ENCODE results near the gene TIMM13.

TIMM13 gene

DNA sequence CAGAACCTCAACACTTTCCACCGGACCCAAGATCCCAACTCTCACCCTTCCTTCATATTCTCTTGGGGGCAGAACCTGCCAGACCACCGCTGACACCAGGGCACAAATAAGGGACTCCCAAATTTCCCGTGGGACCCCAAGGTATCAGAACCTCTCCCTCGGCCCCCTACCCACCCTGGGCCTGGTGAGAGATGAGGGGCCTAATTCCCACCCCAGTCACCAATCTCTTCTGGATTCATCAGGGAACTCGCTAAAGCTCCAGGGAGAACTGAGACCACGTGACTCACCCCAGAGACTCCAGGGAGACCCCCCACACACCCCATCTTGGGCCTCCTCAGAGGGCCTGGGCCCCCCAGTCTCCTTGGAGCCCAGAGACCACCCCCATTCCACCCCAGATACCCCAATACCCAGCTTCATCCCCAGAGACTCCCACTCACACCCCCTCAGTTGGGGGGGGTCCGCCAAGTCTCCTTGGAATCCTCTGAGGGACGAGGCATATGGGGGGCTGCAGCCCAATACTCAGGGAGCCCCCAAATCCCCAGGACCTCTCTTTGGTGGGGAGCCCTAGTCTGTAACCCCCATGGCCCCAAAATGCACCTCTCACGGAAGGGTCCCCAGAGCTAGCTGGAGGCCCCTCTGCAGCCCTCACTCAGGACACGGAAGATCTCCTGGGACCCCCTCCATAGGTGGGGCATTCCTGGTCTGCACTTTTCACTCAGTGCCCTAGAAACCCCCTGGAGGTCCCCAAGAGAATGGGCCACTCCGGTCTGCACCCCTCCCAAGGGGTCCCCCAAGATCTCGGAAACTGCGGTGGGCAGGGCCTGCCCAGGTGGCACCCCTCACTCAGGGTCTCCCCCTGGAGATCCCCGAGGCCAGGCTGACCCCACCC is 27.8 kb upstream of the TIMM13 start:
- DNase-seq, result no peak

DNA sequence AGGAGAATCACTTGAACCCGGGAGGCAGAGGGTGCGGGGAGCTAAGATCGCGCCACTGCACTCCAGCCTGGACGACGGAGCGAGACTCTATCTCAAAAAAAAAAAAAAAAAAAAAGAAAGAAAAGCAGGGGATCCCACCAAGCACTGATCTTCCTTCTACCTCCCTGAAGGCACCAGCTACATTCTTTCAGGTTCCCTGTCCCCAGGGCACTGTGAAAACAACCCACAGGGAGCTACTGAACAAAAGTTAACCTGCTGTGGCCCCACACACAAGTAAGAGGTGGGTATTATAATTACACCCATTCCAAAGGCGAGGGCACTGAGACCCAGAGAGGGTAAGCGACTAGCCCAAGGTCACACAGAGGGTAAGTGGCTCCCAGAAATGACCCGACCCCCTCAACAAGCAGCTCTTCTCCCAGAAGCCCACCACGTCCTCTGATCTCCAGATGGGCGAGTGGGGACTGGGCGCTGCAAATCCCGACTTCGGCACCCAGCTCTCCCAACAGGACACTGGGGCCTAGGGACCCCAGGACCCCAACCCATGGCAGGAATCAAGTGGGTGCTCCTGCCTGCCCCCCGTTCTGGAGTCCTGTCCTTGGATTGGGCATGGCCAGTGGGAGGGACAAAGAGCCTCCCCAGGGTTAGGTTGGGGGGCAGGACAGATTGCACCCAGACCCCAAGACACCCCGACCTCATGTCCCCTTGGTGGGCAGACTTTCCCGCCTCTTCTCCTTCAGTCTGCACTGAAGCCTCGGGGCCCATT is 27.0 kb upstream of the TIMM13 start:
- no peak for DNase-seq

DNA sequence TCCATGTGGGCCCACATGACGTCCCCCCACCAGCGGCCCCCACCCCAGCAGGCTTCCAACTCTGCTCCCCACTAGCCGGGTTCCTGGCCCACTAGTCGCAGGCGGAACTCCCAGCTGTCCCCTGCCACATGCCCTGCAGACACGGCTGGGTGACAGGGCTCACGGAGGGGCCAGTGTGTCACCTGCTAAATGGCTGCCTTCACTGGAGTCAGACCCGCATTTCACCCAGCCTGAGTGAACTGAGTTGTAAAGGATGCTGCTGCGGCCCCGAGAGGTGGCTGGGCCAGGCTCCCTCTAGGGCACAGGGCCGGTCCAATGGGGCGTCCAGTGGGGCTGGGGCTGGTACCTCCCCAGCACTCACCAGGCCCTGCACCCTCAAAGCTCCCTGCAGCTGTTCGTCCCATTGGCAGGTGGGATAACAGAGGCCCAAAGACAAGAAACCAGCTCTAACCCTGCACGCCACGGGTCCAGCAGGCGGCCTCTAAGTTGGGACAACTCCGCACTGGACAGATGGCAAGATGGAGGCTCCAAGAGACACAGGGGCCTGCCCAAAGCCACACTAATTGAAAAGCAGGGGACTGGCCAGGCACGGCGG is 26.1 kb upstream of the TIMM13 start:
- no peak for DNase-seq

DNA sequence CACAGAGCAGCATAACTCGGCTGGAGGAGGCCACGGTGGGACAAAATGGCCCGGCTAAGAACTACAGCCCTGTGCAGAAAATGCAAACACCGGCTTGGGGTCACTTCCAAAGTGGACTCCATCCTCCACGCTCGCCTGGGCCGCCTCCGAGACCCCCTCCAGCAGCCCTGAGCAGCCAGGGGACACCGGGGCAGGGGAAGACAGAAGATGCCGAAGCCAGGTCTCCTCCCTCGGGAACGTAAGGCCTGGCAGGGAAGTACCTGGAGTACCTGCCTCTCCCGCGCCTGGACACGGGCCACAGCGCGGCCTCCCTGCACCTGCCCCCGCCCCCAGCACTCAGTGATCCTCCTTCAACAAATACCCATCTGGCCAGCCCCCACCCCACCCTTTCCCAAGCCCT is 24.4 kb upstream of the TIMM13 start:
- no peak for DNase-seq

DNA sequence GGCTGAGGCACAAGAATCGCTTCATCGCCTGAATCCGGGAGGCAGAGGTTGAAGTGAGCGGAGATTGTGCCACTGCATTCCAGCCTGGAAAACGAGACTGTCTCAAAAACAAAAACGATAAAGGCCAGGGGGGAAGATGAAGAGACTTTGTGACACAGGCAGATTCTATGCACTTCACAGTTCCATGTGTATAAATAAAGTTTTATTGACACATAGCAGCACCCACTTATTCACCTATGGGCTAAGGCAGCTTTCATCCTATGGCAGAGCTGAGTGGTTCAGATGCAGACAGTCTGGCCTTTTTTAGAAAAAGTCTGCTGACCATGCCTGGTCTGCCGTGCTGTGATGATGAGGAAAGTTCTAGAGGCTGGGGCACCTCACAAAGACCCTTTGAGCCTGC is 23.8 kb upstream of the TIMM13 start:
- no peak for DNase-seq

DNA sequence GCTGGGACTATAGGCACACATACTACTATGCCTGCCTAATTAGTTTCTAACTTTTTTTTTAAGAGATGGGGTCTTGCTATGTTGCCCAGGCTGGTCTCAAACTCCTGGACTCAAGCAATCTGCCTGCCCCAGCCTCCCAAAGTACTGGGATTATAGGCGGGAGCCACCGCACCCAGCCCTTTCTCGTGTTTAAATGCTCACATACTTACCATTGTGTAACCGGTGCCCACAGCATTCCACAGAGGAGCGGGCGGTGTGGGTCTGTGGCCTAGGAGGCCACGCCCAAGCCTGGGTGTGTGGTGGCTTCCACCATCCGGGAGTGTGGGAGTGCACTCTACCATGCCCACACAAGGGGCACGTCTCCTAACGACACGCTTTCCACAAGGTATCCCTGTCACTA is 21.6 kb upstream of the TIMM13 start:
- DNase-seq, result no peak

DNA sequence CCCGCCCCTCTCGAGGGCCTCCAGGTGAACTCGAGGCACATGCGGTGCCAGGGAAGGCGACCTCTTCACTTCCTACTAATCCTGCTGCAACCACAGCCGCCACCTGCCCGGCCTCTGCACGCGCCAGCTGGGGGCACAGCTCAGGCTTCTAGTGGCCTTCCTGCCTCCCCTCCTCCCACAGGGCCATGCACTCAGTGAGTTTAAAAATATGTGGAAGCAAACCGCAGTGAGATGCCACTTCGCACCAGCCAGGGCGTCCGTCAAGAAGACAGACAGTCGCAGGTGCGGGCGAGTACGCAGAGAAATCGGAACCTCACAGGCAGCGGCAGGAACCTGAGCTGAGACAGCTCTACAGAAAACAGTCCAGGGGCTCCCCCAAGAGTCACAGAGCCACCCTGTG is 19.0 kb upstream of the TIMM13 start:
- no peak for DNase-seq

DNA sequence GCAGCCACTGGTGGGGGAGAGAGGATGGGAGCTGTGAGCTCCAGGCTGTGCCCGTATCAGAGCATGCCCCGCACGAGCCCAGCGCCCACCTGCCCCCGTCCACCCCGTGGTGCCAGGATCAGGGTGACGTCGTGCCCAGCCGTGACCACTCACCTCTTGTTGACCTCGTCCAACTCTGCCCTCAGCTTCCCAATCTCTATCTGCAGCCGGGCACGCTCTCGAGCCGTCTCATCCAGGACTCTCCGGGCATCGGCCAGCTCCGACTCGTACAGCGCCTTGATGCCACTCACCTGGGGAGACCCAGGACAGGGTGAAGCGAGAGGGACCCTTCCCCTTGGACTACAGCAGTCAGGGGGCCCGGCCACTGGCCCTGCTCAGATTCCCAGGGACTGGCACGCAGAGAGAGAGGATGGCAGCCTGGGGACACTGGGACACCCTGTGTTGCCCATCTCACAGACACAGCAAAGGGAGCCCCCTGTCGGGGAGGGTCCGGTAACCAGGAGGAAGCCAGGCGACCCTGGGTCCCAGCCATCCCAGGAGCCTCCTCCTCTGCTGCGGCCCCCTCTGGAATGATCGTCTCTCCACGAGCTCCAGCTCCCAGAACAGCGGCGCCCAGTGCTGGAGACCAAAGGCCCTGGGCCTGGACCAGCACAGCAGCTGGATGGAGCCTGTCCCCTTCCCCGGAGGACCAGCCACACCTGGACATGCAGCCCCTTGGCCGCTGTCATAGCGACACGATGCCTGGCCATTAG is 17.0 kb upstream of the TIMM13 start:
- no peak for DNase-seq

DNA sequence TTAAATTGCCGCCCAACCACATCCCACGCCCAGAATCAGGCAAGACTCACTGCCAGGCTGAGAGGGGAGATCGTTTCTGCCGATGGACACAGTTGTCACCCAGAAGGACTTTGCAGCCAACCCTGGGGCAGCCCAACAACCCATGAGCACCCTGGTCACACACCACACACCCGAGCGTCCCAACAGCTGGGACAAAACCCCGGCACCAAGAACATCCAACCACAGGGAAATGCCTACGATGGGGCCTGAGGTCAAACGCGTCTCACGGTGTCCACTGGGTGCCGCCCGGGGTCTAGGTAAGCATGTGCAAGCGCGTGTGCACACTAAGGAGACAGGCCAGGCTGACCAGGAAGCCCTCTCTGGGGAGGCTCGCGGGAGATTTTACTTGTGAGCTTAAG is 16.4 kb upstream of the TIMM13 start:
- DNase-seq, result no peak

DNA sequence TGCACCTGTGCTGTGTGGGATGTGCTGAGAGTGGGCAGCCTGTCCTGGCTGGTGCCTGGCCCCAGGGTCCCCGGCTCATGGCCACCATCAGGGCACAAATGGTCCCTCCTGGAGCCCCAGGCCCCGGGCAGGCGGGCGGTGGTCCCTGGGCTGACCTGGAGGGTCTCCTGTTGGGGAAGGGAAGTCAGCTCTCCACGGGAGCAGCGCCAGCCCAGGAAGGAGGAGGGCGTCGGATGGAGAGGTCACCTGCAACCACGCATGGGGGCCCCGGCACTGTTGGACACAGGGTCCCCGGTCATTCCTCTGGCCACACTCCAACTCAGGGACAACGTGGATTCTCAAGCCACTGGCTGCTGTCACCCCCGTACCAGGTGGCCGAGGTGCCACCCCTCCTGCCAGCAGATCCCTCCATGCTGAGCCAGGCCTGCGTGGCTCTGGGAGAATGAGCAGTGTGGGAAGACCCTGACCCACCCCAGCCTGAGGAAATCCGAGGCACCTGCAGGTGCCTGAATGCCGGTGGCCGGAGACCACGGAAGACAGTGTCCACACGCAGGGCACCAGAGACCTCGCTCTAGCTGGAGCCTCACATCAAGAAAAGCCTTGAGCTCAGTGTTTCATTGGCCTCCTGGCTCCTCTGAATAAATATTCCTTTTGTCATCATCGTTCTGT is 15.9 kb upstream of the TIMM13 start:
- DNase-seq, result no peak

DNA sequence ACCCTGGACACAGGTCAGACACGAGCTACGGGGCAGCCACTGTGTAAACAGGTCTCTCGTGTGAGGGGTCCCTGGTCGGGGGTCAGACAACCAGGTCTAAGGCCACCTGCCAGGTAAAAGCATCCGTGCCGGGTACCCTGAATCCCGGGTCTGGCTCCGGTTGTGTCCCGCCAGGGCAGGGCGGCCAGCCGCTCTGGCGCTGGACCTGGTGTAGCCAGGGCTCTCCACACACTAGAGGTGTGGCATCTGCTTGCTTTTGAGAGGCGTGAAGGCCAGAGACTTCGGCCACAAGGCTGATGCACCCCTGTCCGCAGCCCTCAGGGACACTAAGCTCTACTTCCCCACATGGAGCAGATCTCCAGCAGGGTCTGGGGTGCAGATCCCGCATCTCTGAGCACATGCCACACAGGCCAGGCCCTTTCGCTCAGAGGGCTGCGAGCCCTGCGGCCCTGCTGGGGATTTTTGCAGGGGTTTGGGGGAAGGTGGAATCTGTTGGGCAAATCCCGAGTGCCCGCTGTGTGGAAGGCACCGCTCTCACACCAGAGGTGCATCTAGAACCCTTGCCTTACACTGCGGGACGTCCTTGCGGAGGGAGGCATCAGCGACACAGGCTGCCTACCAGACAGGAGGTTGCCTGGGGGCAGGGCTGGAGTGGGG is 13.8 kb upstream of the TIMM13 start:
- no peak for DNase-seq

DNA sequence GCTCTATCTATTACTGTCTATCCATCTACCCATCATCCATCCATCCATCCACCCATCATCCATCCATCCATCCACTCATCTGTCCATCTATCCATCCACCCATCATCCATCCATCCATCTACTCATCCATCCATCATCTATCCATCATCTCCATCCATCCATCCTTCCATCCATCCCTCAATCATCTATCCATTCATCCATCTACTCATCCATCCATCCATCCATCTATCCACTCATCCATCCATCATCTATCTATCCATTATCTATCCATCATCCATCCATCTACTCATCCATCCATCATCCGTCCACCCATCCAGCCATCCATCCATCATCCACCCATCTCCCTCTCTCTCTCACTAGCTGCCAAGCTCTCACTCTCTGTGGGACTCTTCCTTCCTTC is 13.1 kb upstream of the TIMM13 start:
- no peak for DNase-seq

DNA sequence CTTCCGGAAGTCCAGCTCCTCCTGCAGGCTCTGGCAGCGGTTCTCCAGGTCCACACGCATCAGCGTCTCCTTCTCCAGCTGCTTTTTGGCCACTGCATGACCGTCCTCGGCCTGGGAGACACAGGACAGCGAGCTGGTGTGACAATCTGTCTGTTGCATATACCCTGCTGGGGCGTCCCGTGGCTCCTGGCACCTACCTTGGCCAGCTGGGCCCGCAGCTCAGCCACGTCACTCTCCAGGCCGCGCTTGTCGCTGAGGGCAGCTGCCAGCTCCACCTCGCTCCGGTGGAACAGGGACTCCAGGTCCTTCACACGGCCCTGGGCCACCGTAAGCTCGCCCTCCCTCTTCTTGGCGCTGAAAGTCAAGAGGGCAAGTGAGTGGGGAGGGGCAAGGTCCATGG is 10.8 kb upstream of the TIMM13 start:
- no peak for DNase-seq

DNA sequence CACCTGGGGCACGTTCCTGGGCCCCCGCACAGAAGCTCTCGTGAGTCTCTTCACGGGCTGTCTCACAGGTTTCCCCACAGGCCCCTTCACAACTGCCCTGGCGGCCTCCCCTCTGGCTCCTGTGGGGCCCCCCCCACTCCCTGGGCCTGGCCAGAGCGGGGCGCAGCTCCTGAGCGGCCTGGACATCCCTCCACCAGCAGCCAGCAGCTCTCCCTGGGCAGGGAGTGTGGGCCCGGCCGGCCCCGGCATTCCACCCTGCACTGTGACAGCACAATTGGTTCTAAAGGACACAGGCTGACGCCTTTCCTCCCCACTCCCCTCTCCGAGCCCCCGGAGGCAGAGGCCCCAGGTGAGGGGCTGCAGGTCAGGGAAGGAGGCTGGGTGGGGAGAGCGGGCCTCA is 9.5 kb upstream of the TIMM13 start:
- DNase-seq, result no peak

DNA sequence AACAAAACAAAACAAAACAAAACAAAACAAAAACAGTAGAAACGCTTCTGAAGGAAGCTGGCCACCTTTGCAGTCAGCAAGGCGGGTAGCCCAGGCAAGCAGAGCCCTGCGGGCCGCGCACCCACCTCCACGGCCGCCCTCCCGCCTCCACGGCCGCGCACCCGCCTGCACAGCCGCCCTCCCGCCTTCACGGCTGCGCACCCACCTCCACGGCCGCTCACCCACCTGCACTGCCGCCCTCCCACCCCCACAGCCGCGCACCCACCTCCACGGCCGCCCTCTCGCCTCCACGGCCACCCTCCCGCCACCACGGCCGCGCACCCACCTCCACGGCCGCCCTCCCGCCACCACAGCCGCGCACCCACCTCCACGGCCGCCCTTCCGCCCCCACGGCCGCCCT is 9.0 kb upstream of the TIMM13 start:
- DNase-seq, result no peak

DNA sequence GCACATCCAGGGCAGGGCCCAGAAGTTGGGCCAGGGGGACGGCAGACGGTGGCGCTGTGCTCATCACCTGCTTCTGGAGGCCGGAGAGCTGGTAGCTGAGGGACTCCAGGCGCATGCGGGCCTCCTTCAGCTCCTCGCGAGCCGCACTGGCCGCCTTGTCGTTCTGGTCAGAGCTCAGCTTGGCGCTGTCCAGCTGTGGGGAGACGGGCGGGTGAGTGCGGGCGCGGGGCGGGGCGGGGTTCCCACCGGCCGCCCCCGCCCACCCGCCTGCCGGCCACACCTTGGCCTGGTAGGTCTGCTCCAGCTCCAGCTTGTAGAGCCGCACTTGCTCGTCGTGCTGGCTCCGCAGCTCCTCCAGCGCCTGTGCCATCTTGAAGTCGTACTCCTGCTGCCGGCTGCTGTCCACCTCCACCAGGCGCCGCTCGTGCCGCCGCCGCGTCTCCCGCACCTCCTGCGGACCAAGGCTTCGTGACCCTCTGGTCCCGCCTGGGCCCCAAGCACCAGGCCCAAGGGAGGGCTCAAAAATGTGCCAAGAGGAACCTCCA is 7.4 kb upstream of the TIMM13 start:
- DNase-seq, result no peak

DNA sequence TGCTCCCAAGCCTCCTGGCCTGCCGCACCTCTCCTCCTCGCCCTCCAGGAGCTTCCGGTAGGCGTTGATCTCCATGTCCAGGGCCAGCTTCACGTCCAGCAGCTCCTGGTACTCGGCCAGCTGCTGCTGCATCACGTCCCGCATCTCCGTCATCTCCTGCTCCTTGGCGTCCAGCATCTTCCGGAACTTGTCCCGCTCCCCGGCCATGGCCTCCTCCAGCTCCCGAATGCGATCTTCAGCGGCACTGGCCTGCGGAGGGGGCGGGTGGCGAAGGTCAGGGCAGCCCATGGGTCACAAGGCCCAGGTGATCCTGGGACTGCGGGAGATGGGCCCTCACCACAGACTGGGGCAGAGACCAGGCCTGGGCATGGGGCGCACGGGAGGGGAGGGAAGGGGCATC is 6.9 kb upstream of the TIMM13 start:
- DNase-seq, result no peak

DNA sequence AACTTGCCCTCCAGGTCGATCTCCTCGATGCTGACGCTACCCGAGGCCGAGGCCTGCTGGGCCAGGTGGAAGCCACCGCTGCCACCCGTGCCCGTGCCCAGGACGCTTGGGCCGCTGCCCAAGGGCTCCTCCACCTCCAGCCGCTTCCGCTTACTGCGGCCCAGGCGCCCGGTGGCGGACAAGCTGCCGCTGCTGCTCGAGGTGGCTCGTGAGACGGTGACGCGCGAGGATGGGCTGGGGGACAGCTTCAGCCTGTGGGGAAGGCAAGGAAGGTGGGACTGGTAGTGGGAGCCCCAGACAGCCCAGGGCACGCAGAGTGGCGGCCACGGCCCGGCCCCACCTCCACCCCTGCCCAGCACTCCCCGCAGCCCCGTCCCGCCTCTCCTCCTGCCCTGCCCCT is 6.5 kb upstream of the TIMM13 start:
- no peak for DNase-seq

DNA sequence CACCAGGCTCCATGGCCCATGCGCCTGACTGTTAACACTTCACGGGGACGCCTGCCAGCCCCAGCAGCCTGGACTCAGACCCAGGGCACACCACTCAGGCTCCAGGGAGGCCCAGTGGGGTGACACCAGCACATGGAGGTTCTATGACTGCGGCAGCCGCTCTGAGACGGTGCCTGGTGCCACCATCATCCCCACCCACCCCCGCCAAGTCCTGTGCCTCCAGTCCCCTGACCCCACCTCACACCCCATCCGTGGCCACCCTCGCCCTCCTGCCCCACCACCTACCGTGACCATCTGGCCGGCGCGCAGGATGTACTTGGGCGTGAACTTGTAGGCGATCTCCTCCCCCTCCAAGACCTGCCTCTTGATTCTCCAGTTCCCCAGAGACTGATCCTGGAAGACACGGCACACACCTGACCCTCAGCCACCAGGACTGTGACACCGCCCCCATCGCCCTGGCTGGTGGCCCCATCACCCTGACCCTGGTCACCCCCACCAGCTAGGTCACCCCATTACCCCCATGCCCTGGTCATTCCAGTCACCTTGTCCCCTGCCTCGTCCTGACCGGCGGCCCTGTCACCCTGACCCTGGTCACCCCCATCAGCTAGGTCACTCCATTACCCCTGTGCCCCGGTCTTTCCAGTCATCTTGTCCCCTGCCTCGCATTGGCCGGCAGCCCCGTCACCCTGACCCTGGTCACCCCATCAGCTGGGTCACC is 4.9 kb upstream of the TIMM13 start:
- DNase-seq, result no peak

DNA sequence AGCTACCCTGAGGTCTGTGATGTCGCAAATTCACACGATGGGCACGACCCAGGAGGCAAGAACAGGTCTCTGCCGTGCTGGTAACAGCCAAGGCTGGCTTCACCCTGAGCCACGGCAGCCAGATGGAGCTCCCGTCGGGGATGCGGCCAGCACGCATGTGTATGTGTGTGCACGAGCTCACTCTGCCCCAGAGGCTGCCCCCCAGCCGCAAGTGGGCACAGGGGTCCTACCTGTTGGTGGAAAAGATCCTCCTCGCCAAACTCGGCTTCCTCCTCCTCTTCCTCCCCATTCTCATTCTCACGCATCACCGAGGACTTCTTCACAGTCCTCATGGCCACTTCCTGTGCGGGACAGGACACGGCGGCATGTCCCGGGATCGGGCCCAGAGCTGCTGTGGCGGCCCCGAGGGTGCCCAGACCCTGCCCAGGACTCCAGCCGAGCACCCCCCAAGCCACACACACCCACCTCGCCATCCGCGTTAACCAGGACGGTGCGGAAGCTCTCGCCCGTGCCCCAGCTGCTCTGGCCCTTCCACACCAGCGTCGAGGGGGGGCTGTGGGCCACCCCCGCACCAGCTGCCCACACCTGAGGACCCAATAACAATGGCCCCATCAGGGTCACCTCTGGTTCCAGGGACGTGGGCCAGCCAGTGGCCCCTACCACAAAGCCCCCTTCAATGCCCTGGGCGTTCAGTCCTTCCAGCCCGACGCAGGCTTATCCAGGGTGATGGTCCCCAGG is 4.1 kb upstream of the TIMM13 start:
- no peak for DNase-seq
